Immature natural killer cell (primary cell): ENCODE measurements around the gene HNRNPA0. TPM values are rescaled to one million over a fixed set of nuclear protein-coding genes. Genes with fewer than 3 reads are reported as not detected.

ENCODE experiments used
- DNase-seq, 3 donors: peaks; one replicate each; pipeline ENCODE4 v3.0.0; 2022; ENCODE audit warnings: mixed read lengths in 1 of 3
- H3K27ac Mint-ChIP-seq, 6 donors: one replicate each; pipeline ENCODE4 v1.8.0; 2020; ENCODE audit warnings: mixed read lengths in 6 of 6, mild to moderate bottlenecking in 5 of 6, inconsistent platforms in 4 of 6, moderate library complexity in 3 of 6
- H3K27me3 Mint-ChIP-seq, 3 donors: one replicate each; pipeline ENCODE4 v1.8.0; 2020 to 2021; ENCODE audit warnings: low read depth in 3 of 3, mild to moderate bottlenecking in 3 of 3, mixed read lengths in 3 of 3, moderate library complexity in 3 of 3, inconsistent platforms in 1 of 3
- H3K36me3 Mint-ChIP-seq, 3 donors: one replicate each; pipeline ENCODE4 v1.8.0; 2020; ENCODE audit warnings: mixed read lengths in 3 of 3, inconsistent platforms in 2 of 3, mild to moderate bottlenecking in 2 of 3
- H3K4me1 Mint-ChIP-seq, 2 donors: one replicate each; pipeline ENCODE4 v1.8.0; 2020; ENCODE audit warnings: inconsistent platforms in 2 of 2, mild to moderate bottlenecking in 2 of 2, mixed read lengths in 2 of 2, moderate library complexity in 1 of 2
- H3K4me3 Mint-ChIP-seq, 5 donors: one replicate each; pipeline ENCODE4 v1.8.0; 2020; ENCODE audit warnings: mild to moderate bottlenecking in 5 of 5, mixed read lengths in 5 of 5, inconsistent platforms in 3 of 5, moderate library complexity in 3 of 5
- H3K9me3 Mint-ChIP-seq, 6 donors: one replicate each; pipeline ENCODE4 v1.8.0; 2020; ENCODE audit warnings: mild to moderate bottlenecking in 6 of 6, mixed read lengths in 6 of 6, inconsistent platforms in 4 of 6, moderate library complexity in 3 of 6
- polyA plus RNA-seq, 3 donors: library from polyadenylated mRNA; unstranded; fragments of 300-500 nt; fragmentation: Illumina TruSeq; gene quantifications; one replicate each; pipeline ENCODE4 v1.2.3, GENCODE V29; 2021

Gene HNRNPA0
- polyA plus RNA-seq, 3 donors from 2014 or later: 7.1 to 27.1 (median 15.0) TPM

DNA sequence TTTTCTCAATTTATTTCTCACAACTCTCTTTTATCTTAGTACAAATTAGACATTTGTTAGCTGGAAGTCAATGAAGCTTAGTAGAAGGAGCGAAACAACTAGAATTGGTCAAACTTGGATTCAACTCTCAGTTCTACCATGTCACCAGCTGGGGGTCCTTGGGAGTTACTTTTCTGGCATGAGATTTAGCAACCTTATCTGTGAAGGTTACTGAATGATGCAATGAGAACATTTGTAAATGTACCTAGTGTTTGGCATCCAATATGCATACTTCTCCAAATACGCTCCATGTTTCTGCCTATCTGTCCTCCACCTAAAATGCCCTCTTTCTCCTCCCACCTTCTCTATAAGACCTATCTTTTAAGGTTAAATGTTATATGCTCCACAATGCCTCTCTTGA is 6.3 kb downstream of the HNRNPA0 start:
- Mint-ChIP-seq H3K27ac (no peak overlapping the region), H3K27me3 (peaks cover 0 to 2% (median under 1%) of the 10 kb centered on the region in 3 donors), H3K9me3 (no peaks in the 10 kb centered on the region), H3K4me1 (peaks cover 29 to 38% of the 10 kb centered on the region in 2 donors), H3K4me3 (no peak overlapping the region), H3K36me3 (no peaks in the 10 kb centered on the region)
- DNase-seq: no peak

DNA sequence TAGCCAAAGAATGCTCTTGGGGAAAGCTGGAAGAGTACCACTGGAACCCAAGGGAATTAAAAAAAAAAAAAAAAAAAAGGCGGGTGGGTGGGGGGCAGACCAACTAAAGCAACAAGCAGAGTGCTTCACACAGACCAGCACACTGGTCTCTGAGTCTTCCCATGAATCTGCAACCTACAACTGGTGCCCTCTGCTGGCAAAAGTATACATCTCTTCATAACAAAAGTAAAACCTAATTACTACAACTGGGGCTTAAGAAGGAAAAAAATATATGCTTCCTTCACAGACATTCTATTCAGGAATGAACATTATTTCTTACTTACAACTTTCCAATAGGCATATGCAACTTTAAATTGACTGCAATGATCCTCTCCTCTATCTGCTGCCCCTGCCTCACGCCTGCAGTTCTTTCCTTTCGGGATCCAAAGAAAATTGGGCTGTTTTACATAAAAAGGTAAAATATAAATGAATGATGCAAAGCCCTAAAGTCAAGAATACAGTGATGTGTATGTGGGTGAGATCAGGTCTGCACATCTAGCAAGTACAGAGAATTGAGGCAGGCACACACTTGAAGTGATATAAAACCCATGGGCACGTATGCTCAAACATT is 11.0 kb downstream of the HNRNPA0 start:
- Mint-ChIP-seq H3K27me3 (peaks cover 0 to 2% (median 0%) of the 10 kb centered on the region in 3 donors), H3K27ac (no peak overlapping the region), H3K36me3 (no peaks in the 10 kb centered on the region), H3K9me3 (no peaks in the 10 kb centered on the region), H3K4me1 (peaks cover 5 to 6% of the 10 kb centered on the region in 2 donors), H3K4me3 (no peak overlapping the region)
- peak; percentile 57 to 61 (median 58) for DNase-seq

DNA sequence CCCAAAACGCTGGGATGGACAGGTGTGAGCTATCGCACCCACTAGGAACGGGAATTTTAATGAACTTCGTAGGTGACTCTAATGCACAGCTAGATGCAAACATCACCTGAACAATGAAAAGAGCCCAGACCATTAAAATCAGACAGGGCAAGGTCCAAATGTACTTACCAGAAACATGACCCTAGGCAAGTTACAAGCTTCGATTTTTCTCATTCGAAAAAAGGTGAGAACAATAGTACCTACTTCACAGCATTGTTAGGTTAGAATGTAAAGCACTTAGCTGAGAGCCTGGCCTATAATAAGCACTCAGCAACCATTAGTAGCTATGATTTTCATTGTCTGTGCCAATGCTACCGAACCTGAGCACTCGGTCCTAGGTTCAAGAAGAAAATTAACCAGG is 12.4 kb downstream of the HNRNPA0 start:
- no peak for DNase-seq
- Mint-ChIP-seq H3K36me3 (no peaks in the 10 kb centered on the region), H3K27me3 (peaks cover 0 to 2% (median 0%) of the 10 kb centered on the region in 3 donors), H3K9me3 (no peaks in the 10 kb centered on the region), H3K27ac (no peak overlapping the region), H3K4me1 (peaks cover 5 to 6% of the 10 kb centered on the region in 2 donors), H3K4me3 (no peak overlapping the region)

DNA sequence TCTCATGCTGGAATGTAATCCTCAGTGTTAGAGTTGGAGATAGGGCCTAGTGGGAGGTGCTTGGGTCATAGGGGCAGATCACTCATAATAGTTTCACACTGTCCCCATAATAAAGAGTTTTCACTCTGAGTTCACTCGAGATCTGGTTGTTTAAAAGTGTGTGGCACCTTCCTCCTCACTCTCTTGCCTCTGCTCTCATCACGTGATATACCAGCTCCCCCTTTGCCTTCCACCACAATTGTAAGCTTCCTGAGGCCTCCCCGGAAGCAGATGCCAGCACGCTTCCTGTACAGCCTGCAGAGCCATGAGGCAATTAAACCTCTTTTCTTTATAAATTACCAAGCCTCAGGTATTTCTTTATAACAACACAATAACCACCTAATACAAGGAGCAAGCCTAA is 14.4 kb downstream of the HNRNPA0 start:
- Mint-ChIP-seq H3K27ac (peak overlapping the region in 1 of 6 donors; percentile 21), H3K4me3 (no peak overlapping the region), H3K27me3 (peaks cover 0 to 2% (median 0%) of the 10 kb centered on the region in 3 donors), H3K36me3 (no peaks in the 10 kb centered on the region), H3K9me3 (no peaks in the 10 kb centered on the region), H3K4me1 (peaks cover 5 to 6% of the 10 kb centered on the region in 2 donors)
- DNase-seq: no peak

DNA sequence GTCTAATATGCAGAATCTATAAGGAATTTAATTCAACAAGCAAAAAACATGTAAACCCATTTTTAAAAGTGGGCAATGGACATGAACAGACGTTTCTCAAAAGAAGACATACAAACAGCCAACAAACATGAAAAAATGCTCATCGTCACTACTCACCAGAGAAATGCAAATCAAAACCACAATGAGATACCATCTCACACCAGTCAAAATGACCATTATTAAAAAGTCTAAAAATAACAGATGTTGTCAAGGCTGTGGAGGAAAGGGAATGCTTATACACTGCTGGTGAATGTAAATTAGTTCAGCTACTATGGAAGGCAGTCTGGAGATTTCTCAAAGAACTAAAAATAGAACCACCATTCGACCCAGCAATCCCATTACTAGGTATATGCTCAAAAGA is 15.2 kb downstream of the HNRNPA0 start:
- H3K27me3 Mint-ChIP-seq: peaks cover 0 to 2% (median 0%) of the 10 kb centered on the region in 3 donors
- DNase-seq: no peak
- H3K9me3 Mint-ChIP-seq: no peaks in the 10 kb centered on the region
- peaks cover 5 to 6% of the 10 kb centered on the region in 2 donors for H3K4me1 Mint-ChIP-seq
- no peaks in the 10 kb centered on the region for H3K36me3 Mint-ChIP-seq
- no peak overlapping the region for H3K4me3 Mint-ChIP-seq
- H3K27ac Mint-ChIP-seq: no peak overlapping the region

DNA sequence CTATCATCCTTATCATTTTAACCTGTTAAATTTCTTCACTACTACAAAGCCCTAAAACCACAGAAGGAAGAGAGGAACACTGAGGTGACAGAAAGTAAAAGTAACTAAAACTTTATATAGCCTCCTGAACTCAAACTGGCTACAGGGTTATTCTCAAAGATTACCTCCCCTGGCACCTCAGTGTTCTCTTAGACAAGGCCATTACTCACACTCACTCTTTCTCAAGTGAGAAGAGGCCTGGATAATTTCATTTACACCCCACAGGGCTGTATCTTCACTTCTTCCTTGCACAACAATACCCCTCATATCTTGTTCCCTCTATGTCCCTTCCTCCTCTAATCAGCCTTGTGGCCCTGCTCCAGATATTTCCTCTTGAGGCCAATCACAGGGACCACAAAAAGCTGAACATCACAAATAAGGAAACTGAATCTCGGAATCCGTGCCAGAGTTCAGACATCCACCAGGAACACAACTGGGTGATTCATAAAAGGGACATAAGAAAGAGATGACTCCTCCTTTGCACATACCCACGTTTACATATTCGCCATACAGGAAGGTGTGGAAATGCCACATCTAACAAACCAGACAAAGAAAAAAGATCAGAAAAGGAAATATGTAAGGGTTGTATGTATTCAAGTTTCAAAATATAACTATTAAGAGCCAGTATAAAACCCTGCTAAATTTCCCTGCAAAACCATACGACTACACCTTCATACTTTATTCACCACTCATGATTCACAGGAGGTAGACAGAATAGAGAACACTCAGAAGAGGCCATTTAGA is 16.6 kb downstream of the HNRNPA0 start:
- DNase-seq: peak in 1 of 3 donors; percentile 8
- Mint-ChIP-seq H3K27ac (peak overlapping the region in 3 of 6 donors; percentile 61 to 85 (median 67)), H3K9me3 (no peaks in the 10 kb centered on the region), H3K4me3 (peak overlapping the region in 4 of 5 donors; percentile 12 to 46 (median 42)), H3K4me1 (peaks cover 6 to 7% of the 10 kb centered on the region in 2 donors), H3K36me3 (no peaks in the 10 kb centered on the region), H3K27me3 (peaks cover 0 to 2% (median 0%) of the 10 kb centered on the region in 3 donors)

DNA sequence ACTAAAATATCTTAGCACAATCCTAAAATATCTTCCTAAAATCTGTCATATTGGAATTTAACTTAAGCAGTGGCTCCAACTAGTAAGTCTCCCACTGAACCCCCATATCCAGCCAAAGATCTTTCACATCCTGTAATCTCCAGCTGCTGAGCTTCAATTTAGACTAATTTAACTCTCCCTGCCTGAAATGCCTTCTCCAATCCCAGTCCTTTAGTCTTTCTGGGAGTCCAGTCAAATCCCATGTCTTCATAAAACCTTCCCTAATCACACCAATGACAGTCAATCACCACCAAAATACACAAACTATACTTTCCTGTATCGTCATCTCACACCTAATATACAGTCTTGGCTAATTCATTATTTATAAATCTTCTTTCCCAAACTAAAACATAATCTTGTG is 17.7 kb downstream of the HNRNPA0 start:
- H3K27ac Mint-ChIP-seq: no peak overlapping the region
- no peak overlapping the region for H3K4me3 Mint-ChIP-seq
- H3K4me1 Mint-ChIP-seq: peaks cover 6 to 7% of the 10 kb centered on the region in 2 donors
- no peaks in the 10 kb centered on the region for H3K9me3 Mint-ChIP-seq
- H3K27me3 Mint-ChIP-seq: peaks cover 0 to 2% (median 0%) of the 10 kb centered on the region in 3 donors
- DNase-seq: no peak
- H3K36me3 Mint-ChIP-seq: peaks cover 0 to 3% (median 3%) of the 10 kb centered on the region in 3 donors

DNA sequence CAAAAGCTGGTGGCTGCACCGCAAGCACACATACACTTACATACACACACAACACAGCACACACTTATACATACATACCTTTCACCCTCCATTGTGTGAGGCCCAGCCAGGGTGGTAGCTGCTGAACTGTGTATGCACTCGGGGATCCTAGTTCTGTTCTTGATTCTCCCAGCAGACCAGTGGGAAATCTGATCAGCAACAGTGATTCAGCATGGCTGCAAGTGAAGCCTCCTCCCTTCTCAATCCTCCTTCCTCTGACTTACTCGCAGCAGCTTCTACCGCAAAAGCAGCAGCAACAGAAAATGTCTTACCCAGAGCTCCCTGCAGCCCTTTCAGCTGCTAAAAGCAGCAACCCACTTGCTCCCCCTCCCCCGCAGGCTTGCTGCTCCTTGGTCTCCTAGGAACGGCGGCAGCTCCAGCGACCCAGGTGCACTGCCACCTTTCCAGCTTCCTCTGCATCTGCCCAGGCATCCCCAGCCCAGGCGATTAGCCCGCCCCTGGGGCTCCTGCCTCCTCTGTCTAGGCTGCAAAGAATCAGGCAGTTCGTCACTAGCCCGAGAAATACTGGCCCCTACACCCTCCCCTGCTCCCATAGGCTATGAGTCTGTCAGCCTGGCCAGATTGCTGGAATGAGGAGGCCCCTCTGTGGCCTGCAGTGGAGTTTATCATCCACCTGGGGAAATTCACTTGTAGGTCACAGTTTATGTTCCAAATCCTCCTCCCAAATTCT is 18.4 kb downstream of the HNRNPA0 start, which contains the start of gene KLHL3:
KLHL3 (minus strand) TSS at position 535 of the 730 bp plus-strand sequence; CDS start at position 92, 443 bp downstream.
- no peaks in the 10 kb centered on the region for H3K9me3 Mint-ChIP-seq
- H3K4me1 Mint-ChIP-seq: peaks cover 6 to 7% of the 10 kb centered on the region in 2 donors

DNA sequence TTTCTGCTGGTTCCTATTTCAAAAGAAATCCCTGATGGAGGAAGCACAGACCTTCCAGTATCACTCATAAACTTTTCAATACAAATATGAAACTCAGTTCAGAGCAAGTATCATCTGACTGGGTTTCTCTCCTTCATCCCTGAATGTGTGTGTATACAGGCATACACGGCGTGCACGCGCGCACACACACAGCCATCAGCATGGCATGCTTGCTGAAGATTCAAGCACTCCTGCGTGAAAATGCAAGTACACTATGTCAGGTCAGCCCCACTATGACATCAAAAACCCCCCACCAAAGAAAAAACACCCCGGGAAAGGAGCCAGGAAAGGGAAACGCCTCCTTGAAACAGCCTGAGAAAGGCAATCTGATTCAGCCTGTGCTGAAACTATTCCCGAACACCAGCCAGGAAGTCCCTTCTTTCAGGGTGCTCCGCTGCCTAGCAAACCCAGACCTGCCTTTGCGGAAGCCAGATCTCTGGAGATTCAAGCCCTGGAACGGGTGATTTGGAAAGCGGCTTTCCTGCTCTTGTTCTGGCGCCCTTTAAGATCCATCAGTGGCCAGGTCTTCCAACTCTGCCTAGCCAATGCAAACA is 19.1 kb downstream of the HNRNPA0 start:
- no peak overlapping the region for H3K27ac Mint-ChIP-seq
- H3K36me3 Mint-ChIP-seq: peaks cover 0 to 6% (median 5%) of the 10 kb centered on the region in 3 donors
- H3K4me1 Mint-ChIP-seq: peaks cover 6 to 7% of the 10 kb centered on the region in 2 donors
- no peaks in the 10 kb centered on the region for H3K27me3 Mint-ChIP-seq
- H3K9me3 Mint-ChIP-seq: no peaks in the 10 kb centered on the region
- peak in 2 of 3 donors; percentile 8 to 23 for DNase-seq
- no peak overlapping the region for H3K4me3 Mint-ChIP-seq

More for the DNA sequence above, 18.4 kb downstream of the HNRNPA0 start, which contains the start of gene KLHL3:
- Mint-ChIP-seq H3K36me3 (peaks cover 0 to 6% (median 5%) of the 10 kb centered on the region in 3 donors), H3K27me3 (no peaks in the 10 kb centered on the region), H3K27ac (no peak within 1 kb of the TSS), H3K4me3 (no peak within 1 kb of the TSS)
- DNase-seq: peak in 2 of 3 donors; percentile 16 to 29

DNA sequence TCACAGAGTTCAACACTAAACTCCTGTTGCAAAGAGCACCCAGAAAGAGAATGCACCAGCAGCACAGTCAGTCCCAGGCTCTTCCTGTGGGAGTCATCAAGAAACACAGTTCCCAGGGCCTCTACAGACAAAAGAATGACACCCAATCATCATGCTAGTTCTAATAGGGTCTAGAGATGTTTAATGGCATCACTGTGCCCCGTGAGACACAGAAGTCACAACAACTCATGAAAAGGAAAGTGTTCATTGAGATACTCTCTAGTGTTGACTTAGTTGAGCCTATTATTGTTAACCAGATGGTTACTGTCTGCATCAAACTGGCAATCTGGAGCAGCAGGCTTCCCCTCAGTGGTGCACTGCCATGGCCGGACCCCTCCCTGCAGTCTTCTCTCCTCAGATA is 19.8 kb downstream of the HNRNPA0 start:
- Mint-ChIP-seq H3K36me3 (peaks cover 0 to 6% (median 5%) of the 10 kb centered on the region in 3 donors), H3K27me3 (no peaks in the 10 kb centered on the region), H3K4me3 (no peak overlapping the region), H3K9me3 (no peaks in the 10 kb centered on the region), H3K4me1 (peaks cover 4 to 6% of the 10 kb centered on the region in 2 donors), H3K27ac (peak overlapping the region in 2 of 6 donors; percentile 25 to 76)
- DNase-seq: no peak

DNA sequence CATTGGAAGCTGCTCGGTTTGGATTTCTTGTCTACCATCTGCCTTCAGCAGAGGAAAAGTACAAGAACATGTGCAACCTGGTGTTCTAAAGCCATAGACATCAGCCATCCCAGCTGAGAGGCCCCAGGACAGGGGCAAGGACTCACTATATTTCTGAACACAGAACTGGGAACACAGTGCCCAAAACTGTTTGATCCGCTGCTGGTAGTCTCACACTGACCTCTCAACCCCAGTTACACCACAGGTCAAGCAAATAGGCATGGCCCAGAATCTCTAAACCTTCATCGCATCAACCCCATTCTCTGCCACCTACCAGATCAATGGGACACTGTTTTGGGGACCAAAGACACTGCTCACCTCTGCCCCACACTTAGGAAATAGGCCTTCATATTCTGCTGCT is 20.2 kb downstream of the HNRNPA0 start:
- Mint-ChIP-seq H3K27me3 (no peaks in the 10 kb centered on the region), H3K27ac (peak overlapping the region in 2 of 6 donors; percentile 25 to 34), H3K9me3 (no peaks in the 10 kb centered on the region), H3K36me3 (peaks cover 0 to 6% (median 5%) of the 10 kb centered on the region in 3 donors), H3K4me1 (peaks cover 3 to 4% of the 10 kb centered on the region in 2 donors), H3K4me3 (no peak overlapping the region)
- DNase-seq: no peak

DNA sequence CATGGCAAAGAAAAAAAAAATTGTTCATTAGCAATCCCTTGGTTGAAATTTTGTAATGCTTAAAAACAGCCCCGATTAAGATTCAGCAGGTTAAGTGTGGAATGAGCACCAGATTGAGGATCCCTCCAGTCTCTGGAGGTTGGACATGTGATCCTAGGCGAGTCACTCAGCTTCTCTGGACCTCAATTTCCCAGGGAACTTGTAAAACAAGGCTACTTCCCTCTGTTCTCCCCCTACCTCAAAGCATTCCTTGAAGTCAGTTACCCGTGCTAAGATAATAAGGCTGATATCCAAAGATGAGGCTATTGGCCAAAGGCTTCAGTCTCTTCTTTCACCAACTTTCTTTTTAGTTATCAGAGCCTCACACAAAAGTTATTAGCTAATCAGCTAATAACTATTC is 21.2 kb downstream of the HNRNPA0 start:
- H3K27me3 Mint-ChIP-seq: no peaks in the 10 kb centered on the region
- H3K36me3 Mint-ChIP-seq: peaks cover 0 to 6% (median 5%) of the 10 kb centered on the region in 3 donors
- H3K4me1 Mint-ChIP-seq: peaks cover 0 to 4% of the 10 kb centered on the region in 2 donors
- H3K9me3 Mint-ChIP-seq: no peaks in the 10 kb centered on the region
- no peak overlapping the region for H3K4me3 Mint-ChIP-seq
- no peak for DNase-seq
- H3K27ac Mint-ChIP-seq: no peak overlapping the region

DNA sequence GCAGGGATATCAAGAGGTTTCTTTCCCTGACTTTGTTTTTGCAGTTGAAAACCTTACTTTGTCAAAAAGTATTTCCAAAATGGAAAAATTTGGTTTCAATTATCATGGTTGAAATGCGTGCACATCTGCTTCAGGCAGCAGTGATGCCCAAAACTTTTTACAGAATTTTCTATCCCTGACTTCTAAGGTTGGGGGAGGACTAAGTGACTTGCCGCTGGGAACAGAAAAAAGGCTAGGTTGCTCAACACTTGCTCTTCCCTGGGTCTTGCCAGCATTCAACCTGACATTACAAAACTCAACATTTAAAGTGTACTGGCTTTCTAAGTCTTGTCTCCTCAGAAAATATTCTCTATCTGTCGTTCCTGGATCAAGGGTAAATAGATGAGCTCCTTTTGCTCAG is 23.0 kb downstream of the HNRNPA0 start:
- Mint-ChIP-seq H3K4me1 (peaks cover 0 to 4% of the 10 kb centered on the region in 2 donors), H3K9me3 (no peaks in the 10 kb centered on the region), H3K4me3 (no peak overlapping the region), H3K27ac (no peak overlapping the region), H3K36me3 (peaks cover 0 to 6% (median 5%) of the 10 kb centered on the region in 3 donors), H3K27me3 (no peaks in the 10 kb centered on the region)
- DNase-seq: no peak
